H54 (cell line): Measurements from ENCODE around the gene CD47.

Source experiments
- DNase-seq: peaks from one replicate; pipeline ENCODE4 v3.0.0; 2011; ENCODE audit warnings: low spot score, mixed read lengths; ENCODE audit not compliant: insufficient read length
- FAIRE-seq: peaks from 3 replicates; lab custom pipeline; 2011; peaks lifted over from hg19 to GRCh38; lab: Jason Lieb, UNC
- POLR2A ChIP-seq: IDR thresholded peaks from 2 replicates; pipeline ENCODE4 v1.6.1; 2011; ENCODE audit warnings: low read depth, mild to moderate bottlenecking, low read length

The CD47 gene

GRCh38 chr3:108036984-108037741 lies 53.7 kb downstream of the CD47 start:
- peak; percentile 30 for FAIRE-seq
- no peak for DNase-seq
- no peak for TF ChIP-seq POLR2A

DNA sequence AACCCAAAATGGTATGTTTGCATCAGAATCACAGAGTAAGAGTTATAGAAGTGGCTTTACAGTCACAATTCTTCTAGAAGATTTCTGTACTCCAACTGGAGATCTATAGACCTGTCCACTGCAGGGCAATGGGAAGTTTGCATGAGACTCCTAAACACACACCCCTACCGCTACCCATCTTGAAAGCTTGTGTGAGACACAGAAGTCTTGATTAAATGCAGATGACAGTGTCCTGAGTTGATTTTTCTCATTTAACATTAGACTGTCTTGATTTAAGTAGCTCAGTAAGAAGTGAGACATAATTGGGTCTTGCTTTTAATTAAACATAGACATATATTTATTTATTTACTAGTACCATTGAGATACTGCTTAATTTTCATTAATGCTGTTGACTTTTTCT lies 54.4 kb downstream of the CD47 start:
- no peak for TF ChIP-seq POLR2A
- DNase-seq (no peak), FAIRE-seq (no peak)

DNA sequence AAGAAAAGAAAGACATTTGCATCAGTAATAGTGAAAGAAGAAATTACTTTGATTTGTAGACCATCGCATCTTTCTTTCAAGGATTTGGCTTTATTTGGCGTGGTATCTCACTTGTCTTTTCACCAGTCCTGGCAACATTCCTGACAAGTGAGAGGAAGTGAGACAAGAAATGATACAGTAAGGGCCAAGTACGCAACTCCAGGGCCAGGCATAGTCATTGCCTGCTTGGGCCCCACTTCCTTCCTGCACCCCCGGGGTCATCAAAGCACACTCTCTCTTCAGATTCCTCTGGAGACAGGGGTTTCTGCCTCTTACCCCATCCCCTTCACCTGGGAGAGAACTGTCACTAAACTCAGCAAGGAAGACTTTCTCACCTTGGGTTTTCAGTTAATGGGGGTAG lies 55.1 kb downstream of the CD47 start:
- DNase-seq (no peak), FAIRE-seq (no peak)
- TF ChIP-seq POLR2A, result no peak

- FAIRE-seq (peak; percentile 52), DNase-seq (no peak)
- TF ChIP-seq POLR2A, result no peak
Measured at GRCh38 chr3:108031895-108032294, 58.9 kb downstream of the CD47 start.

DNA sequence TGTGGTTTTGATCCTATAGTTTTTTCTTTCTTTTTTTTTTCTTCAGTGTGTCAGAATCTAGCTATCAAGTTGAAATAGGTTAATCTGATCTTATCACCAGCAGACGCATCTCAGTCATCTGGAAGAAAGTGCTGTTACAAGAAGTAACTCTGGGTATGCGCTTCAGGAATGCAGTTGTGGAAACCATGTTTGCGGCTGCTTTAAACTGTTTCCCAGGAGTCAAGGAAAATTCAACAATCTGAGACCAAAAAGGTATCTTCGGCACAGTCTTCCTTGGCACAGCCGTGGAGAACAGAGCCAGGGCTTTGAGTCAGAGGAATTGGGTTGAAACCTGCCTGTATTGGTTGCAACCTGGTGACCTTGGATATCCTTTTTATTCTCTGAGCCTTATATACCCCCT lies 59.9 kb downstream of the CD47 start:
- no peak for FAIRE-seq
- TF ChIP-seq POLR2A, result no peak
- DNase-seq, result no peak

DNA sequence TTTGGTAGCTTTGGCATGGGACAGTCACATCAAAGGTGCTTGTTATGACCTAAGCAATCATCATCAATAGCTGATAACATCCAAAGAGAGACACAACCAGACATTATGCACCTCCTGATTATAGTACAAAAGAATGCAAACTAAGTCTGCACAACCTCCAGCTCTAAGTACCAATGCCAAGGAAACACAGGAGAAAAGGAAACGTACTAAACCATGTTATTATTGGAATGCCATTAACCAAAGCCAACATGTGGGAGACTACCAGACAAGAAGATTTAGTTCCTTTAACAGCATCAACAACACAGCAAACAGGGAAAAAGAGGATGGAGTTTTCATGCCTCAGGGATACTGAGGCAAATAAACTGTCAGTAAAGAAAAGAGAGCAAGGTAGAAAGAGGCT lies 61.4 kb downstream of the CD47 start:
- no peak for DNase-seq
- no peak for FAIRE-seq

DNA sequence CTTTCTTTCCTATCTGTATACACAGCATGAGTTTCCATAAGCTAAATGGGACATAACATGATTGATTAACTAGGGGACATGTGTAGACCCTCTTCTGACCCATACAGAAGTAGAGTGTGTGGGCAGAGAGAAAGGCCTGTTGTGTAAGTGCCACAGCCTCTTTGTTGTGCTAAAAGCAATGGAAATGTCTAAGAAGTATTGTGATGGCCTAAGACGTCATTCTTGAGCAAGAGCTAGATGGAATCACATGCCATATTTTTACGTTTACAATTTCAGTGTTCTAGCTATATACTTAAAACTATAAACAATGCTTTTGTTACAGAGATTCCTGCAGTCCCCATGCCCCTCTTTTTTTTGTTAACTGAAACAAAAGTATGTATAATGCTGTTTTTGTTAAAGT lies 61.9 kb downstream of the CD47 start:
- TF ChIP-seq POLR2A, result no peak
- FAIRE-seq (no peak), DNase-seq (no peak)

More for the DNA sequence above, 61.4 kb downstream of the CD47 start:
- TF ChIP-seq POLR2A, result no peak

- no peak for FAIRE-seq
- no peak for TF ChIP-seq POLR2A
Measured at GRCh38 chr3:108025177-108025576, 65.7 kb downstream of the CD47 start.

DNA sequence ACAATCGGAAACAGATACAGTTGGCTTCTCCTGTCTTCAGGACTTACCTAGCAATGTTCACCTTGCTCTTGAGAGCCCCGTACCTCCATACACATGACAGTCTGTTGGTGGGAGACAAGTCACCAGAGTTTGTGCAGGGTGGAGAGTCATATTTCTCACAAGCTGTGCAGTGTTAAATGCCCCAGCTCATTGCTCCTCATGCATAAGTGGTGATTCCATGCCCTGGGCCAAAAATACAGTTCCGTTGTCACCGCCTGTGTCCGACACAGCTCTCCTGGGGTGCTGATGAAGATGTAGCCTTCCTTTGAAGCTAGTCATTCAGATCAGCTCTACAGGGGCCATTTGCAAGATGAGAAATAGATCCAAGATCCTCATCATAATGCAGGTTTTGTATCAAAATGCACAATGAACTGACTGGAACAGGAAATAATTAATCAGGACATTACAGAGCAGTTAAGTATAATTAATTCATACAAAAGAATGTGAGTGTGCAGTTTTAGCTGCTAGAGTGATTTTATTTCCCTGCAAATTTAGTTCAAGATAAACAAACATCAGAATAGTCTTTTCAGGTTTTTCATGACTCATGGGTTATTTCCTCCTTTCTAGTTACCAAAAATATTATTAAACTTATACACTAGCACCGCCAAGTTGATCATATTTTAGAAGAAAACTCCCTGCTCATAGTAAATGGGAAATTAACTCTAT lies 66.5 kb downstream of the CD47 start:
- DNase-seq (no peak), FAIRE-seq (no peak)
- TF ChIP-seq POLR2A, result no peak

More at GRCh38 chr3:108025177-108025576, 65.7 kb downstream of the CD47 start:
- no peak for DNase-seq

DNA sequence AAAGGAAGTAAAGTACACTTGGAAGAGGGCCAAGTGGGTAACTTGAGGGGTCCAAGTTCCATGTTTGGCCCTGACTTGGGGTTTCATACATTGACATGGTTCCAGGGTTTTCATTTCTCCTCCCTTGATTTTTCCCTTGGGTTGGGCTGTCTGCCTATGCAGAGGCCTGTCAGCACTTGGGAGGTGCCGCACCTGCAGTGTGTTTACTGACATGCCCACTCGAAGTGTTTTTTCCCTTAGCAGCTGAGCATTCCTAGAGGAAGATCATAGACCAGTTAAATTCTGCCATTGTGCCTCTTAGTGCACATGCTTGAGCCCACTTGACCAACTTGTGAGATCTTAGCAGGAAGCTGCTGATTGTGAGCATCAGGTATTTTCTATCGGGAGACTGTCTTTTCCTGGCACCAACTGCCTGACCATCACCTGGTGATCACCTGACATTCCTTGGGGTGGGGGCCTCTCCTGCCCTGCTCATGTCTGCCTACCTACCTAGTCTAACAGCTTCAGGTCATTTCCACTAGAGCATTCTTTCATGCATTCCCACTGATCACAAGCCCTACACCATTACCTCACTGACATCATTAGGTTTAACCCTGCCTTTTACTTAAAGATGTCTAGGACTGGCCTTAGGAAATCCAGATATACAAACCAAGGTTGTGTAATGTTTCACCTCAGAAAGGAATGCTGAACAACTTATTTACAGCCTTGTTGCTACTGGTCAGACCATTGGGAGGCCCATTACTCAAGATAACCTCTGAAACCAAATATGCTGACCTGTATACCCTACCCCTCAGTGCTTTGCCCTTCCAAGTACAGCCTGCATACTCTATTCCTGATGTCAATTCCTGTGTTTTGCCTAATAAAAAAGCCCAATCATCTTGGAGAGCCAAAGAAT lies 68.3 kb downstream of the CD47 start:
- DNase-seq (no peak), FAIRE-seq (no peak)
- no peak for TF ChIP-seq POLR2A

GRCh38 chr3:108021533-108021932 lies 69.3 kb downstream of the CD47 start:
- TF ChIP-seq POLR2A, result no peak
- FAIRE-seq (no peak), DNase-seq (no peak)

- DNase-seq (no peak), FAIRE-seq (no peak)
Measured at GRCh38 chr3:108021131-108021530, 69.7 kb downstream of the CD47 start.

GRCh38 chr3:108018552-108018951 lies 72.3 kb downstream of the CD47 start:
- no peak for FAIRE-seq
- TF ChIP-seq POLR2A, result no peak
- no peak for DNase-seq

More at GRCh38 chr3:108021131-108021530, 69.7 kb downstream of the CD47 start:
- no peak for TF ChIP-seq POLR2A

GRCh38 chr3:108017587-108017986 lies 73.2 kb downstream of the CD47 start:
- FAIRE-seq (no peak), DNase-seq (no peak)
- no peak for TF ChIP-seq POLR2A
